ENCODE data around the gene SLC25A42. TPM values are rescaled to one million over a fixed set of nuclear protein-coding genes. Genes with fewer than 3 reads are reported as not detected.
"Not testable (repeated sequence)": the region's sequence is repeated elsewhere in the genome, so short reads cannot be mapped to it uniquely, and the experiment has no call there.

The SLC25A42 gene
- total RNA-seq, 4 donors from 2014 or later: 12.3 to 85.3 (median 37.1) TPM

- no peak overlapping the region for H3K4me3 ChIP-seq
- H3K4me1 ChIP-seq: peaks cover 7 to 14% of the 10 kb centered on the region in 2 donors
- peaks cover 0 to 5% of the 10 kb centered on the region in 2 donors for H3K36me3 ChIP-seq
- no peak overlapping the region for H3K27ac ChIP-seq
- H3K27me3 ChIP-seq: no peaks in the 10 kb centered on the region
- DNase-seq: no peak
- TF ChIP-seq, protein P1, sequence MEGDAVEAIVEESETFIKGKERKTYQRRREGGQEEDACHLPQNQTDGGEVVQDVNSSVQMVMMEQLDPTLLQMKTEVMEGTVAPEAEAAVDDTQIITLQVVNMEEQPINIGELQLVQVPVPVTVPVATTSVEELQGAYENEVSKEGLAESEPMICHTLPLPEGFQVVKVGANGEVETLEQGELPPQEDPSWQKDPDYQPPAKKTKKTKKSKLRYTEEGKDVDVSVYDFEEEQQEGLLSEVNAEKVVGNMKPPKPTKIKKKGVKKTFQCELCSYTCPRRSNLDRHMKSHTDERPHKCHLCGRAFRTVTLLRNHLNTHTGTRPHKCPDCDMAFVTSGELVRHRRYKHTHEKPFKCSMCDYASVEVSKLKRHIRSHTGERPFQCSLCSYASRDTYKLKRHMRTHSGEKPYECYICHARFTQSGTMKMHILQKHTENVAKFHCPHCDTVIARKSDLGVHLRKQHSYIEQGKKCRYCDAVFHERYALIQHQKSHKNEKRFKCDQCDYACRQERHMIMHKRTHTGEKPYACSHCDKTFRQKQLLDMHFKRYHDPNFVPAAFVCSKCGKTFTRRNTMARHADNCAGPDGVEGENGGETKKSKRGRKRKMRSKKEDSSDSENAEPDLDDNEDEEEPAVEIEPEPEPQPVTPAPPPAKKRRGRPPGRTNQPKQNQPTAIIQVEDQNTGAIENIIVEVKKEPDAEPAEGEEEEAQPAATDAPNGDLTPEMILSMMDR (IDR thresholded peaks at IDR 0.05 in 4 of 5, conservative IDR thresholded peaks at IDR 0.05 in 1 of 5): no peak
- TF ChIP-seq POLR2A (IDR thresholded peaks at IDR 0.05): no peak
- no peak for ATAC-seq
- peaks cover 0 to 2% (median 0%) of the 10 kb centered on the region in 3 donors for H3K9me3 ChIP-seq
- intact Hi-C loops (cut with DNase I; ENCODE audit: low total_unique reads): no loop called here
- in situ Hi-C loops (cut with MboI; ENCODE audit: low sequenced_read_pairs in 4 of 4): loop anchor here in 1 of 4 donors (10.0 kb wide), 1 partner anchor 78 kb away; no protein-coding TSS in a partner anchor
Measured at GRCh38 chr19:19132912-19133311, 69.1 kb downstream of the SLC25A42 start.

DNA sequence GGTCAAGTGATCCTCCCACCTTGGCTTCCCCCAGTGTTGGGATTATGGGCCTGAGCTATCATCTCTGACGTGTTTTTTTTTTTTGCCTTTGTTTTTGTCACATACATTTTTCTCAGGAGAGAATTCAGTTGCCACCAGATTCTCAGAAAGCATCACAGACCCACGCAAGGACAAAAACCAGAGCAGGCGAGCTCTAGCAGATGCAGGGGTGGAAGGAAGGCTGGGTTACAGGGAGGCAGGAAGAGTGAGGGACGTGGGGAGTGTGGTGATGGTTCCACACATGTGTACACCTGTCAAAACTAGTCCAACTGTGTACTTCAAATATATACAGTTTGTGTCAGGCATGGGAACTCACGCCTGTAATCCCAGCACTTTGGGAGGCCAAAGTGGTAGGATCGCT, 70.2 kb downstream of the SLC25A42 start:
- in situ Hi-C loops (cut with MboI; ENCODE audit: low sequenced_read_pairs in 4 of 4): loop anchor here in 1 of 4 donors (10.0 kb wide), 1 partner anchor 79 kb away; no protein-coding TSS in a partner anchor
- Histone ChIP-seq H3K27ac (peak overlapping the region in 2 of 4 donors; percentile 96 to 98), H3K9me3 (peaks cover 0 to 2% (median 0%) of the 10 kb centered on the region in 3 donors), H3K4me3 (no peak overlapping the region), H3K36me3 (peaks cover 0 to 5% of the 10 kb centered on the region in 2 donors), H3K4me1 (peaks cover 7 to 14% of the 10 kb centered on the region in 2 donors), H3K27me3 (no peaks in the 10 kb centered on the region)
- intact Hi-C loops (cut with DNase I; ENCODE audit: low total_unique reads): no loop called here
- TF ChIP-seq POLR2A (IDR thresholded peaks at IDR 0.05): no peak
- TF ChIP-seq, protein P1 (IDR thresholded peaks at IDR 0.05 in 4 of 5, conservative IDR thresholded peaks at IDR 0.05 in 1 of 5): no peak
- DNase-seq (no peak), ATAC-seq (no peak)

DNA sequence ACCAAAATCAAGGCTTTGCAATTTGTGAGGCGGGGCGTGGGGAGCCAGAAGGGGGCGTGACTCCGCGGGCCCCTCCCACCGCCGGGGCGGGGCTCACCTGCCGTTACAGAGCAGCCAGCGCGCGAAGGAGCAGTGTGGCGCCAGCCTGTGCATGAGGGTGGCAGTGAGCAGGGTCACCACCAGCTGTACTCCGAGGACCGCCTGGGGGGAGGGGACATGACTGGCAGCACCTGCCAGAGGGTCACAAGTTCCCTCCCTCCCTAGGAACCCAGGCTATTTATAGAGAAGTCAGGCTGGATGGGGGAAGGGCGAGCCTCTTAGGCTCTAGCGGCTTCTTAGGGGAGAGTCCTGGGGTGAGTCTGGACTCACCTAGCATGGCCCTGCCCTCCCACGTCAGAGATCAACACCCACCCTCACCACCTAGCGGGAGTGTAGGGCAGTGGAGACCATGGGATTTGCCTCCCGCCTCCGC, 70.9 kb downstream of the SLC25A42 start:
- Histone ChIP-seq H3K27me3 (no peaks in the 10 kb centered on the region), H3K9me3 (peaks cover 0 to 2% (median 0%) of the 10 kb centered on the region in 3 donors), H3K4me3 (peak overlapping the region in 1 of 4 donors; percentile 5), H3K36me3 (peaks cover 0 to 5% of the 10 kb centered on the region in 2 donors), H3K4me1 (peaks cover 7 to 14% of the 10 kb centered on the region in 2 donors), H3K27ac (peak overlapping the region in 3 of 4 donors; percentile 24 to 98 (median 96))
- intact Hi-C loops (cut with DNase I; ENCODE audit: low total_unique reads): loop anchor here (5.0 kb wide), 1 partner anchor 58 kb away; the partner anchor contains the start of genes BORCS8 and RFXANK
- DNase-seq: peak in 1 of 2 donors; percentile 72
- in situ Hi-C loops (cut with MboI; ENCODE audit: low sequenced_read_pairs in 4 of 4): loop anchor here in 3 of 4 donors (5.0 to 10.0 kb wide), 3 partner anchors 77 to 82 kb away; no protein-coding TSS in a partner anchor
- peak in 1 of 2 donors; percentile 18 for ATAC-seq
- TF ChIP-seq, protein P1 (IDR thresholded peaks at IDR 0.05 in 4 of 5, conservative IDR thresholded peaks at IDR 0.05 in 1 of 5): peak in 2 of 5 experiments; percentile 29 to 40
- TF ChIP-seq POLR2A (IDR thresholded peaks at IDR 0.05): peak; percentile 49 to 69

DNA sequence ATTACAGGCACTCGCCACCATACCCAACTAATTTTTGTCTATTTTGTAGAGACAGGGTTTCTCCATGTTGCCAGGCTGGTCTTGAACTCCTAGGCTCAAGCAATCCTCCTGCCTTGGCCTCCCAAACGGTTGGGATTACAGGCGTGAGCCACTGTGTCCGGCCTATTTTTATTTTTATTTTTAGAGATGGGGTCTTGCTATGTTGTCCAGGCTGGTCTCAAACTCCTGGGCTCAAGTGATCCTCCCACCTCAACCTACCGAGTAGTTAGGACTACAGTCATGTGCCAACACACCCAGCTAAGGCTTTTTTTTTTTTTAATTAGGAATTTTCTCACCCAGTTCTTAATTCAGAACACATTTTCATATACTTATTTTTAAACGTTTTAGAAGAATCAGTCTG, 71.9 kb downstream of the SLC25A42 start:
- not testable (repeated sequence) for DNase-seq, H3K27me3 ChIP-seq, ATAC-seq, H3K4me3 ChIP-seq, H3K36me3 ChIP-seq, H3K9me3 ChIP-seq
- intact Hi-C loops (cut with DNase I; ENCODE audit: low total_unique reads) (loop anchor here (2.0 to 5.0 kb wide), 2 partner anchors 57 to 185 kb away; partner anchors contain the start of genes BORCS8, MAU2, RFXANK and SUGP1), in situ Hi-C loops (cut with MboI; ENCODE audit: low sequenced_read_pairs in 4 of 4) (loop anchor here in 3 of 4 donors (5.0 to 10.0 kb wide), 3 partner anchors 78 to 83 kb away; no protein-coding TSS in a partner anchor)
- H3K4me1 ChIP-seq: peaks cover 7 to 14% of the 10 kb centered on the region in 2 donors
- H3K27ac ChIP-seq: peak overlapping the region in 2 of 4 donors; percentile 96 to 98

DNA sequence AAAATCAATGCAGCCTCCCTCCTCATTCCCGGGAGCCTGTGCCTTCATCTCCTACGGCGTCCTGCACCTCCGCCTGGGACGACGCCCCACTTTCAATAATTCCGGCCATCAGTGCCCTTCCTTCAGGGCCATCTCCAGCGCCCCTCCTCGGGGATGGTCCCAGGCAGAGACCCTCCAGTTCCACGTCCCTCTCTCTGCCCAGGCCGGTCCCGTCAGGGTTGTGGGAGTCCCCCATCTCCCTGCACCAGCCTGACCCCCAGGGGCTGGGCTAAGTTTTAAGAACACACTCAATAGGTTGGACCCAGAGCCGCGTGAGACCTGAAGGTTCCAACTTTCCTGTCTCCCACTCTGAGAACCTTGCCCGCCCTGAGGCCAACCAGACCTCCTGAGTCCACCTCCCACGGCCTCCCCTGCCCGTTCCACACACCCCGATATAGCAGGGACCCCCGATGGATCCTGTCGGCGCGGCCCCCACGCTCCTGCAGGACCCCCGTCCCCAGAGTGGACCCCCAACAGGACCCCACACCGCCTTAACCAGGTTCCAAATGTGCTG, 73.8 kb downstream of the SLC25A42 start:
- DNase-seq (no peak), ATAC-seq (peak in 1 of 2 donors; percentile 15)
- TF ChIP-seq, protein P1 (IDR thresholded peaks at IDR 0.05 in 4 of 5, conservative IDR thresholded peaks at IDR 0.05 in 1 of 5): no peak
- TF ChIP-seq POLR2A (IDR thresholded peaks at IDR 0.05): no peak
- peak overlapping the region; percentile 90 to 98 (median 94) for H3K27ac ChIP-seq
- peak overlapping the region; percentile 80 to 90 (median 88) for H3K4me3 ChIP-seq
- no peaks in the 10 kb centered on the region for H3K9me3 ChIP-seq
- in situ Hi-C loops (cut with MboI; ENCODE audit: low sequenced_read_pairs in 4 of 4): loop anchor here in 3 of 4 donors (5.0 to 10.0 kb wide), 3 partner anchors 80 to 85 kb away; no protein-coding TSS in a partner anchor
- intact Hi-C loops (cut with DNase I; ENCODE audit: low total_unique reads): loop anchor here (2.0 to 5.0 kb wide), 2 partner anchors 55 to 183 kb away; partner anchors contain the start of genes BORCS8, MAU2, RFXANK and SUGP1
- no peaks in the 10 kb centered on the region for H3K27me3 ChIP-seq
- peaks cover 0 to under 1% of the 10 kb centered on the region in 2 donors for H3K36me3 ChIP-seq
- H3K4me1 ChIP-seq: peaks cover 7 to 14% of the 10 kb centered on the region in 2 donors
